ENCODE results near the gene MAML2. TPM values are rescaled to one million over a fixed set of nuclear protein-coding genes. Genes with fewer than 3 reads are reported as not detected.

MAML2 gene
- total and polyA plus RNA-seq, 2 of the 13 experiments (the other 11 are each of a cell fraction or from before 2014, with no cell fraction given), result 2.3 to 25.9 TPM

GRCh38 chr11:96156379-96156722 lies 186.6 kb downstream of the MAML2 start (continued):
- TF ChIP-seq RBFOX2 (IDR thresholded peaks at IDR 0.05; ENCODE audit: low read depth, low read length) (no peak), MYC (CRISPR knock-in tag; IDR thresholded peaks at IDR 0.05; ENCODE audit: borderline replicate concordance) (0 out of 2 replicates have a peak, but pooled peaks have one; percentile 6), REST (IDR thresholded peaks at IDR 0.05; ENCODE audit: borderline replicate concordance in 1 of 2, low read depth in 1 of 2, low read length in 2 of 2) (no peak), TBL1XR1 (IDR thresholded peaks at IDR 0.05; ENCODE audit: borderline replicate concordance, low read length, partially characterized antibody) (no peak), ZNF598 (CRISPR knock-in tag; IDR thresholded peaks at IDR 0.05; ENCODE audit: borderline replicate concordance) (no peak), REPIN1 (CRISPR knock-in tag; IDR thresholded peaks at IDR 0.05; ENCODE audit: borderline replicate concordance, low read depth) (0 out of 2 replicates have a peak, but pooled peaks have one; percentile 22), ZNF569 (CRISPR knock-in tag; IDR thresholded peaks at IDR 0.05; ENCODE audit: borderline replicate concordance) (no peak), ZNF644 (CRISPR knock-in tag; IDR thresholded peaks at IDR 0.05; ENCODE audit: low read depth) (no peak), NFRKB (IDR thresholded peaks at IDR 0.05) (no peak), SMC3 (IDR thresholded peaks at IDR 0.05; ENCODE audit: low read length) (no peak), CEBPG (CRISPR knock-in tag; IDR thresholded peaks at IDR 0.05) (0 out of 2 replicates have a peak, but pooled peaks have one; percentile 17), ZNF205 (CRISPR knock-in tag; IDR thresholded peaks at IDR 0.05) (no peak), IRF2 (CRISPR knock-in tag; IDR thresholded peaks at IDR 0.05) (no peak), HDAC6 (IDR thresholded peaks at IDR 0.05; ENCODE audit: low read depth, low read length) (no peak)
- TF ChIP-seq, protein P1, sequence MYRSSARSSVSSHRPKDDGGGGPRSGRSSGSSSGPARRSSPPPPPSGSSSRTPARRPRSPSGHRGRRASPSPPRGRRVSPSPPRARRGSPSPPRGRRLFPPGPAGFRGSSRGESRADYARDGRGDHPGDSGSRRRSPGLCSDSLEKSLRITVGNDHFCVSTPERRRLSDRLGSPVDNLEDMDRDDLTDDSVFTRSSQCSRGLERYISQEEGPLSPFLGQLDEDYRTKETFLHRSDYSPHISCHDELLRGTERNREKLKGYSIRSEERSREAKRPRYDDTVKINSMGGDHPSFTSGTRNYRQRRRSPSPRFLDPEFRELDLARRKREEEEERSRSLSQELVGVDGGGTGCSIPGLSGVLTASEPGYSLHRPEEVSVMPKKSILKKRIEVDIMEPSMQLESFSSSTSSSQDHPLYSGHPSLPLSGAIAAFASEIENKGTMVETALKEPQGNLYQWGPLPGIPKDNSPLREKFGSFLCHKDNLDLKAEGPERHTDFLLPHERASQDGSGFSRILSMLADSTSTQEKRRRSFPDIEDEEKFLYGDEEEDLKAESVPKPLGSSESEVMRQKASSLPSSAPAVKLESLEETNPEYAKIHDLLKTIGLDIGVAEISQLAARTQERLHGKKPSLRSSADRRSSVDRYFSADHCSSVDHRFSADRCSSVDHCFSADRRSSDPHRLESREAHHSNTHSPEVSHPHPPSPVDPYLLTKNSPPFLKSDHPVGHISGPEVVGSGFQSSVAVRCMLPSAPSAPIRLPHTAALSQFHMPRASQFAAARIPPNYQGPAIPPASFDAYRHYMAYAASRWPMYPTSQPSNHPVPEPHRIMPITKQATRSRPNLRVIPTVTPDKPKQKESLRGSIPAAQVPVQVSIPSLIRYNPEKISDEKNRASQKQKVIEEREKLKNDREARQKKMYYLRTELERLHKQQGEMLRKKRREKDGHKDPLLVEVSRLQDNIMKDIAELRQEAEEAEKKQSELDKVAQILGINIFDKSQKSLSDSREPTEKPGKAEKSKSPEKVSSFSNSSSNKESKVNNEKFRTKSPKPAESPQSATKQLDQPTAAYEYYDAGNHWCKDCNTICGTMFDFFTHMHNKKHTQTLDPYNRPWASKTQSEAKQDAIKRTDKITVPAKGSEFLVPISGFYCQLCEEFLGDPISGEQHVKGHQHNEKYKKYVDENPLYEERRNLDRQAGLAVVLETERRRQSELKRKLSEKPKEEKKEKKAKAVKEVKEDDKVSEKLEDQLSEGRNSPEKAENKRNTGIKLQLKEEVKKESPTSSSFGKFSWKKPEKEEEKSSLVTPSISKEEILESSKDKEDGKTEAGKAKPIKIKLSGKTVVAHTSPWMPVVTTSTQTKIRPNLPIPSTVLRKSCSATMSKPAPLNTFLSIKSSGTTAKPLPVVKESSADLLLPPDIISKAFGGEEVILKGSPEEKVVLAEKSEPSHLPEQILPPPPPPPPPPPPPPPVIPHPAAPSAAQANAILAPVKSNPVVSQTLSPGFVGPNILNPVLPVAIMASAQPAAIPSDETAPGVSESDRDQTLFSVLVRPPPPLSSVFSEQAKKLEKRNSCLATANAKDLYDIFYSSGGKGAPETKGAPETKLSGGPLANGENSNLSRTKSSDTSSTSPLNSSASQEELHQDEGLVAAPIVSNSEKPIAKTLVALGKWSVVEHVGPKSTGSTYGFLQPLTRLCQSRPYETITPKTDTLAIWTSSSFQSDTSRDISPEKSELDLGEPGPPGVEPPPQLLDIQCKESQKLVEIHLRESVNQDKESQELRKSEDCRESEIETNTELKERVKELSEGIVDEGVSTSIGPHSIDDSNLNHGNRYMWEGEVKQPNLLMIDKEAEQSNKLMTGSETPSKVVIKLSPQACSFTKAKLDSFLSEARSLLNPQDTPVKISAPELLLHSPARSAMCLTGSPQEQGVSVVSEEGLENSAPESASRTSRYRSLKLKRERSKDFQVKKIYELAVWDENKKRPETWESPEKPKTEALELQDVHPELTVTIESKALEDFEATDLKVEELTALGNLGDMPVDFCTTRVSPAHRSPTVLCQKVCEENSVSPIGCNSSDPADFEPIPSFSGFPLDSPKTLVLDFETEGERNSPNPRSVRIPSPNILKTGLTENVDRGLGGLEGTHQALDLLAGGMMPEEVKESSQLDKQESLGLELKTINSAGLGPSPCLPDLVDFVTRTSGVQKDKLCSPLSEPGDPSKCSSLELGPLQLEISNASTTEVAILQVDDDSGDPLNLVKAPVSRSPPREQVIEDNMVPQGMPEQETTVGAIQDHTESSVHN (CRISPR knock-in tag; IDR thresholded peaks at IDR 0.05), result no peak
